Measurements from ENCODE around the gene TCHHL1. TPM values are rescaled to one million over a fixed set of nuclear protein-coding genes. Genes with fewer than 3 reads are reported as not detected.
A peak's percentile ranks its signal among the peaks of the same experiment; 100 is the strongest.

TCHHL1 gene
- total and polyA plus RNA-seq, 9 of the 15 experiments (the other 6 are each of a cell fraction or from before 2014, with no cell fraction given), result not detected

DNA sequence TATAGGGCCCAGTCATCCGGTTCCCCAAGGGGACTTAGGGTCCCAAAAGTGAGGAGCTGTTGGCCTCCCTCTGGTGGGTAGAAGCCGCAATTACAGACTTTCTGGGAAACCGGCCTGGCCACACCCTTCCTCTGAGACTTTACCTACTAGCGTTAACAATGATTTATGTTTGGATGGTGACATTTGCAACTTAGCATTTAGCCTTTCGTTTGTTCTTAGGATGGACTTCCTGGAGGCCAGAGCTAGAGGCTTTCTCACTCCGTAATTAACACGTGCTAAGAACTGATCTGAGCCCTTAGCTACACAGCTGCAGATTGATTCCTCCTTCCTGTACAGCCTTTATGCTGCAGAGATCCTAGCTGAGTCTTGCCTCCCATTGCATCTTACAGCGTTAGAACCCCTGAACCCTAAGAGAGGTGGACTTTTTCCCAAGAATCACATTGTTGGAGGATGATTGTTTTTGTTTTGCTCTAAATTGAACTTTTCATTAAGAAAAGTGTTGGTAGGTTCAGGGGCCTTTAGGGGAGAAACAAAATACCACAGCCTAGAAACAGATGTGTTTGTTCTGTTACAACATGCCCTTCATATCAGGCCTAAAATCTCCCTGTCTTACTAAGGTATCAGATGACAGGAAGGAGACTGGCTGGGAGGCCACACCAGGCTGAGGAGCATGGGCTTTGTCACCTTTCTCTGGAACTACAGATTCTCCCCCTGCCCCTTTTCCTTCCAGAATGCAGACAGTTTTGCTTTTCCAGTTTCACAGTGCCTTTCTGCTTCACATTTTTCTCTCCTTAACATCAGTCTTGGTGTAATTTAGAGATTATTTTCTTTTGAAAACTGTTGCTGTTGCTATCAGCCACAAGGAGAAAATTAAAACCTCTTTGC lies 54.0 kb downstream of the TCHHL1 start (continued):
- TF ChIP-seq, protein P1, sequence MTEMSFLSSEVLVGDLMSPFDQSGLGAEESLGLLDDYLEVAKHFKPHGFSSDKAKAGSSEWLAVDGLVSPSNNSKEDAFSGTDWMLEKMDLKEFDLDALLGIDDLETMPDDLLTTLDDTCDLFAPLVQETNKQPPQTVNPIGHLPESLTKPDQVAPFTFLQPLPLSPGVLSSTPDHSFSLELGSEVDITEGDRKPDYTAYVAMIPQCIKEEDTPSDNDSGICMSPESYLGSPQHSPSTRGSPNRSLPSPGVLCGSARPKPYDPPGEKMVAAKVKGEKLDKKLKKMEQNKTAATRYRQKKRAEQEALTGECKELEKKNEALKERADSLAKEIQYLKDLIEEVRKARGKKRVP (CRISPR knock-in tag; IDR thresholded peaks at IDR 0.05), result peak; percentile 66; the same call in 1 of the 2 replicates
- TF ChIP-seq THRAP3 (IDR thresholded peaks at IDR 0.05; ENCODE audit: borderline replicate concordance) (no peak), BHLHE40 (IDR thresholded peaks at IDR 0.05; ENCODE audit: low read length) (peak; percentile 56), ZNF75A (CRISPR knock-in tag; IDR thresholded peaks at IDR 0.05) (no peak), ADNP (tag; IDR thresholded peaks at IDR 0.05) (no peak), RNF2 (IDR thresholded peaks at IDR 0.05) (no peak), SP1 (CRISPR knock-in tag; IDR thresholded peaks at IDR 0.05) (no peak; the same call in 1 of the 2 replicates), POU5F1 (IDR thresholded peaks at IDR 0.05; ENCODE audit: borderline replicate concordance, low read depth, low read length, partially characterized antibody) (no peak), TFAM (CRISPR knock-in tag; conservative IDR thresholded peaks at IDR 0.05) (no peak)
- TF ChIP-seq, protein P2, sequence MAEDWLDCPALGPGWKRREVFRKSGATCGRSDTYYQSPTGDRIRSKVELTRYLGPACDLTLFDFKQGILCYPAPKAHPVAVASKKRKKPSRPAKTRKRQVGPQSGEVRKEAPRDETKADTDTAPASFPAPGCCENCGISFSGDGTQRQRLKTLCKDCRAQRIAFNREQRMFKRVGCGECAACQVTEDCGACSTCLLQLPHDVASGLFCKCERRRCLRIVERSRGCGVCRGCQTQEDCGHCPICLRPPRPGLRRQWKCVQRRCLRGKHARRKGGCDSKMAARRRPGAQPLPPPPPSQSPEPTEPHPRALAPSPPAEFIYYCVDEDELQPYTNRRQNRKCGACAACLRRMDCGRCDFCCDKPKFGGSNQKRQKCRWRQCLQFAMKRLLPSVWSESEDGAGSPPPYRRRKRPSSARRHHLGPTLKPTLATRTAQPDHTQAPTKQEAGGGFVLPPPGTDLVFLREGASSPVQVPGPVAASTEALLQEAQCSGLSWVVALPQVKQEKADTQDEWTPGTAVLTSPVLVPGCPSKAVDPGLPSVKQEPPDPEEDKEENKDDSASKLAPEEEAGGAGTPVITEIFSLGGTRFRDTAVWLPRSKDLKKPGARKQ (CRISPR knock-in tag; IDR thresholded peaks at IDR 0.05), result no peak
- TF ChIP-seq, protein P3, sequence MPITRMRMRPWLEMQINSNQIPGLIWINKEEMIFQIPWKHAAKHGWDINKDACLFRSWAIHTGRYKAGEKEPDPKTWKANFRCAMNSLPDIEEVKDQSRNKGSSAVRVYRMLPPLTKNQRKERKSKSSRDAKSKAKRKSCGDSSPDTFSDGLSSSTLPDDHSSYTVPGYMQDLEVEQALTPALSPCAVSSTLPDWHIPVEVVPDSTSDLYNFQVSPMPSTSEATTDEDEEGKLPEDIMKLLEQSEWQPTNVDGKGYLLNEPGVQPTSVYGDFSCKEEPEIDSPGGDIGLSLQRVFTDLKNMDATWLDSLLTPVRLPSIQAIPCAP (CRISPR knock-in tag; IDR thresholded peaks at IDR 0.05; ENCODE audit: borderline replicate concordance), result no peak
- TF ChIP-seq, protein P4, sequence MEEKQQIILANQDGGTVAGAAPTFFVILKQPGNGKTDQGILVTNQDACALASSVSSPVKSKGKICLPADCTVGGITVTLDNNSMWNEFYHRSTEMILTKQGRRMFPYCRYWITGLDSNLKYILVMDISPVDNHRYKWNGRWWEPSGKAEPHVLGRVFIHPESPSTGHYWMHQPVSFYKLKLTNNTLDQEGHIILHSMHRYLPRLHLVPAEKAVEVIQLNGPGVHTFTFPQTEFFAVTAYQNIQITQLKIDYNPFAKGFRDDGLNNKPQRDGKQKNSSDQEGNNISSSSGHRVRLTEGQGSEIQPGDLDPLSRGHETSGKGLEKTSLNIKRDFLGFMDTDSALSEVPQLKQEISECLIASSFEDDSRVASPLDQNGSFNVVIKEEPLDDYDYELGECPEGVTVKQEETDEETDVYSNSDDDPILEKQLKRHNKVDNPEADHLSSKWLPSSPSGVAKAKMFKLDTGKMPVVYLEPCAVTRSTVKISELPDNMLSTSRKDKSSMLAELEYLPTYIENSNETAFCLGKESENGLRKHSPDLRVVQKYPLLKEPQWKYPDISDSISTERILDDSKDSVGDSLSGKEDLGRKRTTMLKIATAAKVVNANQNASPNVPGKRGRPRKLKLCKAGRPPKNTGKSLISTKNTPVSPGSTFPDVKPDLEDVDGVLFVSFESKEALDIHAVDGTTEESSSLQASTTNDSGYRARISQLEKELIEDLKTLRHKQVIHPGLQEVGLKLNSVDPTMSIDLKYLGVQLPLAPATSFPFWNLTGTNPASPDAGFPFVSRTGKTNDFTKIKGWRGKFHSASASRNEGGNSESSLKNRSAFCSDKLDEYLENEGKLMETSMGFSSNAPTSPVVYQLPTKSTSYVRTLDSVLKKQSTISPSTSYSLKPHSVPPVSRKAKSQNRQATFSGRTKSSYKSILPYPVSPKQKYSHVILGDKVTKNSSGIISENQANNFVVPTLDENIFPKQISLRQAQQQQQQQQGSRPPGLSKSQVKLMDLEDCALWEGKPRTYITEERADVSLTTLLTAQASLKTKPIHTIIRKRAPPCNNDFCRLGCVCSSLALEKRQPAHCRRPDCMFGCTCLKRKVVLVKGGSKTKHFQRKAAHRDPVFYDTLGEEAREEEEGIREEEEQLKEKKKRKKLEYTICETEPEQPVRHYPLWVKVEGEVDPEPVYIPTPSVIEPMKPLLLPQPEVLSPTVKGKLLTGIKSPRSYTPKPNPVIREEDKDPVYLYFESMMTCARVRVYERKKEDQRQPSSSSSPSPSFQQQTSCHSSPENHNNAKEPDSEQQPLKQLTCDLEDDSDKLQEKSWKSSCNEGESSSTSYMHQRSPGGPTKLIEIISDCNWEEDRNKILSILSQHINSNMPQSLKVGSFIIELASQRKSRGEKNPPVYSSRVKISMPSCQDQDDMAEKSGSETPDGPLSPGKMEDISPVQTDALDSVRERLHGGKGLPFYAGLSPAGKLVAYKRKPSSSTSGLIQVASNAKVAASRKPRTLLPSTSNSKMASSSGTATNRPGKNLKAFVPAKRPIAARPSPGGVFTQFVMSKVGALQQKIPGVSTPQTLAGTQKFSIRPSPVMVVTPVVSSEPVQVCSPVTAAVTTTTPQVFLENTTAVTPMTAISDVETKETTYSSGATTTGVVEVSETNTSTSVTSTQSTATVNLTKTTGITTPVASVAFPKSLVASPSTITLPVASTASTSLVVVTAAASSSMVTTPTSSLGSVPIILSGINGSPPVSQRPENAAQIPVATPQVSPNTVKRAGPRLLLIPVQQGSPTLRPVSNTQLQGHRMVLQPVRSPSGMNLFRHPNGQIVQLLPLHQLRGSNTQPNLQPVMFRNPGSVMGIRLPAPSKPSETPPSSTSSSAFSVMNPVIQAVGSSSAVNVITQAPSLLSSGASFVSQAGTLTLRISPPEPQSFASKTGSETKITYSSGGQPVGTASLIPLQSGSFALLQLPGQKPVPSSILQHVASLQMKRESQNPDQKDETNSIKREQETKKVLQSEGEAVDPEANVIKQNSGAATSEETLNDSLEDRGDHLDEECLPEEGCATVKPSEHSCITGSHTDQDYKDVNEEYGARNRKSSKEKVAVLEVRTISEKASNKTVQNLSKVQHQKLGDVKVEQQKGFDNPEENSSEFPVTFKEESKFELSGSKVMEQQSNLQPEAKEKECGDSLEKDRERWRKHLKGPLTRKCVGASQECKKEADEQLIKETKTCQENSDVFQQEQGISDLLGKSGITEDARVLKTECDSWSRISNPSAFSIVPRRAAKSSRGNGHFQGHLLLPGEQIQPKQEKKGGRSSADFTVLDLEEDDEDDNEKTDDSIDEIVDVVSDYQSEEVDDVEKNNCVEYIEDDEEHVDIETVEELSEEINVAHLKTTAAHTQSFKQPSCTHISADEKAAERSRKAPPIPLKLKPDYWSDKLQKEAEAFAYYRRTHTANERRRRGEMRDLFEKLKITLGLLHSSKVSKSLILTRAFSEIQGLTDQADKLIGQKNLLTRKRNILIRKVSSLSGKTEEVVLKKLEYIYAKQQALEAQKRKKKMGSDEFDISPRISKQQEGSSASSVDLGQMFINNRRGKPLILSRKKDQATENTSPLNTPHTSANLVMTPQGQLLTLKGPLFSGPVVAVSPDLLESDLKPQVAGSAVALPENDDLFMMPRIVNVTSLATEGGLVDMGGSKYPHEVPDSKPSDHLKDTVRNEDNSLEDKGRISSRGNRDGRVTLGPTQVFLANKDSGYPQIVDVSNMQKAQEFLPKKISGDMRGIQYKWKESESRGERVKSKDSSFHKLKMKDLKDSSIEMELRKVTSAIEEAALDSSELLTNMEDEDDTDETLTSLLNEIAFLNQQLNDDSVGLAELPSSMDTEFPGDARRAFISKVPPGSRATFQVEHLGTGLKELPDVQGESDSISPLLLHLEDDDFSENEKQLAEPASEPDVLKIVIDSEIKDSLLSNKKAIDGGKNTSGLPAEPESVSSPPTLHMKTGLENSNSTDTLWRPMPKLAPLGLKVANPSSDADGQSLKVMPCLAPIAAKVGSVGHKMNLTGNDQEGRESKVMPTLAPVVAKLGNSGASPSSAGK (IDR thresholded peaks at IDR 0.05), result peak; percentile 60
